H1 (cell line): ENCODE measurements around the gene DGKA. TPM values are rescaled to one million over a fixed set of nuclear protein-coding genes. Genes with fewer than 3 reads are reported as not detected.

Experiments
- CTCF ChIA-PET: fragments of 300-600 bp; sonication (Branson Sonifier 250); formaldehyde crosslinking; loops from one replicate; lab custom pipeline; 2021; ENCODE audit not compliant: partially characterized antibody; lab: Charles Lee
- POLR2A ChIA-PET: fragments of 300-600 bp; sonication (Branson Sonifier 250); formaldehyde crosslinking; loops from one replicate; lab custom pipeline; 2021; ENCODE audit warnings: inconsistent platforms; ENCODE audit not compliant: partially characterized antibody; lab: Charles Lee
- DNase-seq, 2 experiments: peaks; one replicate each; pipeline versions ENCODE4 v3.0.0 to v3.0.0-alpha.2; 2010 to 2022; ENCODE audit warnings: low spot score in 2 of 2, low read depth in 1 of 2, mixed read lengths in 1 of 2
- FAIRE-seq: peaks from 2 replicates; lab custom pipeline; 2011; peaks lifted over from hg19 to GRCh38; lab: Jason Lieb, UNC
- H2AFZ ChIP-seq: 2 replicates; pipeline ENCODE4 v1.8.1; 2012; ENCODE audit warnings: low read length, inconsistent platforms
- H2AK5ac ChIP-seq: 2 replicates; pipeline ENCODE4 v1.6.1; 2013; ENCODE audit warnings: low read depth, low read length
- H2BK120ac ChIP-seq: replicated peaks from 2 replicates; pipeline ENCODE3; 2013; ENCODE audit warnings: low read depth, low read length, inconsistent platforms
- H2BK12ac ChIP-seq: 2 replicates; pipeline ENCODE4 v1.6.1; 2013; ENCODE audit warnings: low read depth, low read length
- H2BK15ac ChIP-seq: 2 replicates; pipeline ENCODE4 v1.6.1; 2013; ENCODE audit warnings: low read length
- H2BK20ac ChIP-seq: 2 replicates; pipeline ENCODE4 v1.6.1; 2013; ENCODE audit warnings: low read length
- H2BK5ac ChIP-seq: 2 replicates; pipeline ENCODE4 v1.6.1; 2013; ENCODE audit warnings: low read depth, low read length
- H3K14ac ChIP-seq: 2 replicates; pipeline ENCODE4 v1.6.1; 2013; ENCODE audit warnings: inconsistent platforms; ENCODE audit not compliant: insufficient read length
- H3K18ac ChIP-seq: 2 replicates; pipeline ENCODE4 v1.6.1; 2013; ENCODE audit warnings: low read length; ENCODE audit errors: extremely low read depth
- H3K23ac ChIP-seq: 2 replicates; pipeline ENCODE4 v1.6.1; 2013; ENCODE audit warnings: inconsistent platforms; ENCODE audit not compliant: insufficient read length
- H3K23me2 ChIP-seq: 2 replicates; pipeline ENCODE4 v1.6.1; 2013; ENCODE audit warnings: low read depth, low read length
- H3K27ac ChIP-seq: 2 replicates; pipeline ENCODE4 v1.6.1; 2011; ENCODE audit warnings: low read depth, low read length, inconsistent platforms
- H3K27me3 ChIP-seq, 4 experiments: replicated peaks in 1 of 4; 1 replicate in 1 of 4; 2 replicates in 3 of 4; pipeline versions ENCODE4 v1.6.1 to v1.8.1; 2011 to 2013; ENCODE audit warnings: low read length in 3 of 4, mild to moderate bottlenecking in 3 of 4, inconsistent platforms in 2 of 4, mixed read lengths in 2 of 4, moderate library complexity in 1 of 4; ENCODE audit not compliant: control insufficient read depth in 3 of 4, insufficient read depth in 3 of 4; ENCODE audit errors: extremely low read depth in 1 of 4
- H3K36me3 ChIP-seq, 4 experiments: 2 replicates each; pipeline versions ENCODE4 v1.6.1 to v1.8.1; 2011 to 2013; ENCODE audit warnings: mild to moderate bottlenecking in 4 of 4, low read length in 3 of 4, moderate library complexity in 2 of 4, control low read depth in 1 of 4, inconsistent platforms in 1 of 4; ENCODE audit not compliant: insufficient read depth in 4 of 4, control insufficient read depth in 2 of 4
- H3K4ac ChIP-seq: replicated peaks from 2 replicates; pipeline ENCODE3; 2013; ENCODE audit warnings: low read length, low read depth, mixed read lengths, inconsistent platforms; ENCODE audit not compliant: insufficient read length
- H3K4me1 ChIP-seq, 4 experiments: replicated peaks in 1 of 4; 1 replicate in 1 of 4; 2 replicates in 3 of 4; pipeline versions ENCODE4 v1.6.1 to v1.8.1; 2011 to 2013; ENCODE audit warnings: low read length in 3 of 4, inconsistent platforms in 2 of 4, mixed read lengths in 1 of 4; ENCODE audit not compliant: insufficient read depth in 4 of 4, control insufficient read depth in 3 of 4
- H3K4me2 ChIP-seq, 2 experiments: 2 replicates each; pipeline versions ENCODE4 v1.6.1 to v1.8.1; 2011 to 2013; ENCODE audit warnings: low read depth in 2 of 2, low read length in 2 of 2, control low read depth in 1 of 2, inconsistent platforms in 1 of 2, mild to moderate bottlenecking in 1 of 2; ENCODE audit not compliant: insufficient read depth in 1 of 2
- H3K4me3 ChIP-seq, 4 experiments: fragments of 200-600, 300-600 bp in 1 of 4; sonication (generic), shearing (Covaris generic), sonication (Bioruptor Twin) in 1 of 4; 2 replicates each; pipeline versions ENCODE4 v1.5.1 to v1.8.1; 2011 to 2016; ENCODE audit warnings: low read length in 4 of 4, low read depth in 3 of 4, control low read depth in 2 of 4, inconsistent platforms in 2 of 4, mild to moderate bottlenecking in 2 of 4, mixed read lengths in 1 of 4, moderate library complexity in 1 of 4; ENCODE audit not compliant: insufficient read depth in 2 of 4; ENCODE audit errors: extremely low read depth in 1 of 4
- H3K56ac ChIP-seq: replicated peaks from 2 replicates; pipeline ENCODE3; 2013; ENCODE audit warnings: low read depth, mild to moderate bottlenecking, mixed read lengths, low read length, inconsistent platforms; ENCODE audit not compliant: insufficient read length
- H3K79me1 ChIP-seq: 2 replicates; pipeline ENCODE4 v1.6.1; 2013; ENCODE audit warnings: low read depth, low read length, control low read depth
- H3K79me2 ChIP-seq, 2 experiments: 2 replicates each; pipeline versions ENCODE4 v1.6.1 to v1.8.1; 2012 to 2013; ENCODE audit warnings: low read length in 2 of 2, mild to moderate bottlenecking in 2 of 2, inconsistent platforms in 1 of 2; ENCODE audit not compliant: insufficient read depth in 2 of 2, control insufficient read depth in 1 of 2
- H3K9ac ChIP-seq, 4 experiments: replicated peaks in 1 of 4; 1 replicate in 1 of 4; 2 replicates in 3 of 4; pipeline versions ENCODE4 v1.6.1 to v1.8.1; 2011 to 2013; ENCODE audit warnings: low read depth in 3 of 4, low read length in 3 of 4, control low read depth in 2 of 4, mild to moderate bottlenecking in 2 of 4, moderate library complexity in 2 of 4, inconsistent platforms in 1 of 4; ENCODE audit errors: extremely low read depth in 1 of 4
- H3K9me3 ChIP-seq, 2 experiments: 2 replicates each; pipeline versions ENCODE4 v1.6.1 to v1.8.1; 2012 to 2013; ENCODE audit warnings: mild to moderate bottlenecking in 2 of 2, moderate library complexity in 2 of 2, control low read depth in 1 of 2, inconsistent platforms in 1 of 2, low read depth in 1 of 2, low read length in 1 of 2, mixed read lengths in 1 of 2; ENCODE audit not compliant: insufficient read depth in 2 of 2
- H4K20me1 ChIP-seq, 2 experiments: replicated peaks in 1 of 2; 2 replicates each; pipeline versions ENCODE3 to v1.8.1; 2011 to 2013; ENCODE audit warnings: inconsistent platforms in 2 of 2, low read length in 2 of 2, mild to moderate bottlenecking in 1 of 2; ENCODE audit not compliant: insufficient read depth in 2 of 2, control insufficient read depth in 1 of 2
- H4K5ac ChIP-seq: 2 replicates; pipeline ENCODE4 v1.6.1; 2013; ENCODE audit warnings: low read length, low read depth, mixed read lengths, inconsistent platforms; ENCODE audit not compliant: insufficient read length
- H4K8ac ChIP-seq: 2 replicates; pipeline ENCODE4 v1.8.0; 2013; ENCODE audit warnings: mild to moderate bottlenecking, moderate library complexity, low read length, inconsistent platforms; ENCODE audit not compliant: insufficient read depth; ENCODE audit errors: extremely low read depth
- H4K91ac ChIP-seq: replicated peaks from 2 replicates; pipeline ENCODE3; 2013; ENCODE audit warnings: low read length, mixed read lengths, inconsistent platforms; ENCODE audit not compliant: insufficient read length
- BRCA1 ChIP-seq: IDR thresholded peaks from 2 replicates; pipeline ENCODE4 v1.6.1; 2012; ENCODE audit warnings: low read depth, low read length, improper control_type of control experiment
- JUN ChIP-seq: IDR thresholded peaks from 2 replicates; pipeline ENCODE4 v1.6.1; 2011; ENCODE audit warnings: low read depth, mild to moderate bottlenecking, improper control_type of control experiment, low read length
- MAX ChIP-seq: IDR thresholded peaks from 2 replicates; pipeline ENCODE4 v1.6.1; 2012; ENCODE audit warnings: inconsistent platforms
- RAD21 ChIP-seq, 2 experiments: IDR thresholded peaks in 1 of 2; conservative IDR thresholded peaks in 1 of 2; 2 replicates each; pipeline ENCODE4 v1.6.1; 2011; ENCODE audit warnings: low read depth in 2 of 2, low read length in 2 of 2, improper control_type of control experiment in 1 of 2, inconsistent platforms in 1 of 2, mild to moderate bottlenecking in 1 of 2, moderate library complexity in 1 of 2
- RBBP5 ChIP-seq: IDR thresholded peaks from 2 replicates; pipeline ENCODE4 v1.7.1; 2012; ENCODE audit warnings: low read depth, mild to moderate bottlenecking, inconsistent platforms, low read length, moderate library complexity, borderline replicate concordance
- SP2 ChIP-seq: IDR thresholded peaks from 2 replicates; pipeline ENCODE4 v1.6.1; 2012; ENCODE audit warnings: mild to moderate bottlenecking, low read length, inconsistent platforms
- TAF1 ChIP-seq: IDR thresholded peaks from 2 replicates; pipeline ENCODE4 v1.6.1; 2011; ENCODE audit warnings: mild to moderate bottlenecking, low read depth, low read length
- WGBS, 2 experiments: shearing (Covaris generic) in 1 of 2; methylation state at CpG; one replicate each; pipeline versions ENCODE4 v1.1.6 to v1.1.7; 2013 to 2015; ENCODE audit warnings: low lambda C conversion rate in 2 of 2, mixed read lengths in 2 of 2, inconsistent platforms in 1 of 2, low coverage in 1 of 2, missing lambda C conversion rate in 1 of 2; ENCODE audit not compliant: insufficient replicate concordance in 2 of 2, insufficient coverage in 1 of 2, insufficient read length in 1 of 2; ENCODE audit errors: extremely low coverage in 1 of 2, missing lambda C conversion rate in 1 of 2; 5-methylcytosine and 5-hydroxymethylcytosine counted together
- polyA plus RNA-seq, 7 experiments: library from polyadenylated mRNA; depleted of rRNA in 3 of 7; stranded (reverse) in 5 of 7; unstranded in 2 of 7; fragments of >200 nt in 5 of 7; fragments of 200-250 nt in 2 of 7; gene quantifications; 1 replicate in 5 of 7; 2 replicates in 1 of 7; 4 replicates in 1 of 7; pipeline versions ENCODE4 v1.2.1 to v1.2.3, GENCODE V29; 2011 to 2013; ENCODE audit warnings: missing spikeins in 2 of 7, mixed read lengths in 2 of 7
- total RNA-seq: library from RNA; stranded (reverse); fragmentation: NEBNext Ultra II Directional; extraction: Animal tissue kit (Norgen Biotek cat#: 25700); gene quantifications from 2 replicates; pipeline ENCODE4 v1.2.1, GENCODE V29; 2021

Gene DGKA
- total and polyA plus RNA-seq, 2 of the 8 experiments (the other 6 are each of a cell fraction or from before 2014, with no cell fraction given): 15.9 to 18.0 TPM

GRCh38 chr12:55984861-55985260 lies 53.9 kb downstream of the DGKA start:
- 86% methylated on average over 2 of the region's 2 CpGs; no CpG with 5 or more reads in 1 of the 2 experiments for WGBS, 2 experiments
- no peak overlapping the region for H3K56ac ChIP-seq
- H2AK5ac ChIP-seq: no peak overlapping the region
- H3K23me2 ChIP-seq: no peaks in the 10 kb centered on the region
- no peak overlapping the region for H2BK15ac ChIP-seq
- H4K20me1 ChIP-seq: peaks cover 0 to 2% of the 10 kb centered on the region in 2 experiments
- H4K8ac ChIP-seq: no peak overlapping the region
- H3K36me3 ChIP-seq: peaks cover 3 to 46% (median 13%) of the 10 kb centered on the region in 4 experiments; a peak in 6 of 8 replicates
- no peak overlapping the region for H3K9ac ChIP-seq
- no peak overlapping the region for H2BK20ac ChIP-seq
- ChIA-PET CTCF (interaction anchor here (0.7 to 4.7 kb wide), 9 partner anchors 8 to 245 kb away, joined by 3 to 42 read pairs (median 3); partner anchors contain the start of genes ERBB3, RAB5B and SUOX), POLR2A (interaction anchor here (0.7 to 4.3 kb wide), 7 partner anchors 11 to 61 kb away, joined by 3 to 24 read pairs (median 4); partner anchors contain the start of genes RAB5B and SUOX)
- H3K27me3 ChIP-seq: no peaks in the 10 kb centered on the region
- H3K4me3 ChIP-seq: no peak overlapping the region
- H3K4me2 ChIP-seq: no peak overlapping the region
- no peak overlapping the region for H2BK120ac ChIP-seq
- no peak overlapping the region for H3K14ac ChIP-seq
- no peak for FAIRE-seq
- H2BK5ac ChIP-seq: no peak overlapping the region
- no peak overlapping the region for H3K4ac ChIP-seq
- no peak for TF ChIP-seq TAF1
- no peak for TF ChIP-seq RAD21 (IDR thresholded peaks at IDR 0.05 in 1 of 2, conservative IDR thresholded peaks at IDR 0.05 in 1 of 2; ENCODE audit: low read depth in 2 of 2, low read length in 2 of 2)
- no peak for TF ChIP-seq BRCA1
- TF ChIP-seq RBBP5: no peak
- no peak for TF ChIP-seq MAX
- TF ChIP-seq SP2: no peak
- TF ChIP-seq JUN: no peak
- H3K23ac ChIP-seq: no peak overlapping the region
- no peak overlapping the region for H4K5ac ChIP-seq
- H2AFZ ChIP-seq: no peak overlapping the region
- H3K79me1 ChIP-seq: no peaks in the 10 kb centered on the region; the same call in 1 of the 2 replicates
- H3K9me3 ChIP-seq: no peaks in the 10 kb centered on the region
- H3K4me1 ChIP-seq: no peaks in the 10 kb centered on the region
- H2BK12ac ChIP-seq: no peak overlapping the region
- no peak overlapping the region for H3K27ac ChIP-seq
- no peaks in the 10 kb centered on the region for H3K79me2 ChIP-seq
- DNase-seq: no peak
- no peak overlapping the region for H3K18ac ChIP-seq
- H4K91ac ChIP-seq: no peak overlapping the region
